Measurements from ENCODE around the gene SVIL.

GRCh38 chr10:29612657-29613056 lies 22.1 kb downstream of the SVIL start:
- no peak for TF ChIP-seq CTCF (conservative IDR thresholded peaks at IDR 0.05; ENCODE audit: low read length)
- TF ChIP-seq EZH2phosphoT487 (IDR thresholded peaks at IDR 0.05; ENCODE audit: borderline replicate concordance): no peak
